ENCODE data around the gene RNF207. TPM values are rescaled to one million over a fixed set of nuclear protein-coding genes. Genes with fewer than 3 reads are reported as not detected.

The RNF207 gene
- total RNA-seq, 3 donors from 2014 or later: 2.7 to 32.4 (median 29.9) TPM

- no peak overlapping the region for H3K27ac ChIP-seq
- H3K36me3 ChIP-seq: no peaks in the 10 kb centered on the region
- no peak overlapping the region for H3K4me3 ChIP-seq
- no peaks in the 10 kb centered on the region for H3K9me3 ChIP-seq
- intact Hi-C loops (cut with DNase I; ENCODE audit: low total_unique reads): loop anchor here (10.0 kb wide), 2 partner anchors 745 to 1225 kb away; no protein-coding TSS in a partner anchor
- DNase-seq (ENCODE audit: low spot score in 2 of 2): no peak
- H3K4me1 ChIP-seq: no peaks in the 10 kb centered on the region
- no peaks in the 10 kb centered on the region for H3K27me3 ChIP-seq
- TF ChIP-seq POLR2AphosphoS5 (IDR thresholded peaks at IDR 0.05) (no peak), POLR2A (IDR thresholded peaks at IDR 0.05) (no peak)
- TF ChIP-seq, protein P1, sequence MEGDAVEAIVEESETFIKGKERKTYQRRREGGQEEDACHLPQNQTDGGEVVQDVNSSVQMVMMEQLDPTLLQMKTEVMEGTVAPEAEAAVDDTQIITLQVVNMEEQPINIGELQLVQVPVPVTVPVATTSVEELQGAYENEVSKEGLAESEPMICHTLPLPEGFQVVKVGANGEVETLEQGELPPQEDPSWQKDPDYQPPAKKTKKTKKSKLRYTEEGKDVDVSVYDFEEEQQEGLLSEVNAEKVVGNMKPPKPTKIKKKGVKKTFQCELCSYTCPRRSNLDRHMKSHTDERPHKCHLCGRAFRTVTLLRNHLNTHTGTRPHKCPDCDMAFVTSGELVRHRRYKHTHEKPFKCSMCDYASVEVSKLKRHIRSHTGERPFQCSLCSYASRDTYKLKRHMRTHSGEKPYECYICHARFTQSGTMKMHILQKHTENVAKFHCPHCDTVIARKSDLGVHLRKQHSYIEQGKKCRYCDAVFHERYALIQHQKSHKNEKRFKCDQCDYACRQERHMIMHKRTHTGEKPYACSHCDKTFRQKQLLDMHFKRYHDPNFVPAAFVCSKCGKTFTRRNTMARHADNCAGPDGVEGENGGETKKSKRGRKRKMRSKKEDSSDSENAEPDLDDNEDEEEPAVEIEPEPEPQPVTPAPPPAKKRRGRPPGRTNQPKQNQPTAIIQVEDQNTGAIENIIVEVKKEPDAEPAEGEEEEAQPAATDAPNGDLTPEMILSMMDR (IDR thresholded peaks at IDR 0.05): no peak
Measured at GRCh38 chr1:6269720-6270400, 63.9 kb downstream of the RNF207 start.

GRCh38 chr1:6270401-6270800 lies 64.5 kb downstream of the RNF207 start:
- no peaks in the 10 kb centered on the region for H3K4me1 ChIP-seq
- intact Hi-C loops (cut with DNase I; ENCODE audit: low total_unique reads): no loop called here
- no peaks in the 10 kb centered on the region for H3K9me3 ChIP-seq
- H3K27me3 ChIP-seq: no peaks in the 10 kb centered on the region
- TF ChIP-seq POLR2A (IDR thresholded peaks at IDR 0.05): no peak
- TF ChIP-seq, protein P1 (IDR thresholded peaks at IDR 0.05): no peak
- TF ChIP-seq POLR2AphosphoS5 (IDR thresholded peaks at IDR 0.05): no peak
- DNase-seq (ENCODE audit: low spot score in 2 of 2): no peak
- H3K4me3 ChIP-seq: no peak overlapping the region
- no peak overlapping the region for H3K27ac ChIP-seq
- H3K36me3 ChIP-seq: no peaks in the 10 kb centered on the region

Other genes starting within 250 kb of the RNF207 start
- gene NPHP4, start 213.7 kb upstream of the RNF207 start, total RNA-seq: 10 to 100 TPM in 2 of 3 donors, 1 to 10 TPM in 1; 7.0 to 18.7 (median 18.1) TPM
- gene KCNAB2, start 160.2 kb upstream of the RNF207 start, total RNA-seq: 10 to 100 TPM in 1 of 3 donors, 1 to 10 TPM in 2; 6.9 to 19.8 (median 9.8) TPM
- gene CHD5, start 25.8 kb upstream of the RNF207 start, total RNA-seq: under 1 TPM; under 0.01 to 0.33 (median 0.15) TPM
- gene RPL22, start 6.5 kb upstream of the RNF207 start, total RNA-seq: 100 to 1,000 TPM; 210 to 329 (median 306) TPM
- gene ICMT, start 29.8 kb downstream of the RNF207 start, total RNA-seq: 10 to 100 TPM; 54.0 to 61.6 (median 54.7) TPM
- gene HES3, start 38.1 kb downstream of the RNF207 start, total RNA-seq: not detected
- gene GPR153, start 55.0 kb downstream of the RNF207 start, total RNA-seq: 10 to 100 TPM in 1 of 3 donors, 1 to 10 TPM in 2; 5.4 to 34.6 (median 6.6) TPM
- gene ACOT7, start 187.6 kb downstream of the RNF207 start, total RNA-seq: 10 to 100 TPM in 2 of 3 donors, 1 to 10 TPM in 1; 9.4 to 12.8 (median 11.5) TPM
- 1 to 10 TPM in 2 of 3 donors, not detected in 1; 3.4 to 3.6 TPM for gene HES2, start 213.8 kb downstream of the RNF207 start, total RNA-seq
- 10 to 100 TPM in 2 of 3 donors, not detected in 1; 10.8 to 11.1 TPM for gene ESPN, start 218.7 kb downstream of the RNF207 start, total RNA-seq